Rectal smooth muscle tissue (tissue), 1 donor: ENCODE measurements around the gene MYH14.

Experiments
- H3K27ac ChIP-seq: one replicate; pipeline ENCODE4 v1.7.0; 2013; ENCODE audit warnings: low read depth, low read length, inconsistent platforms
- H3K27me3 ChIP-seq: one replicate; pipeline ENCODE4 v1.7.0; 2013; ENCODE audit warnings: low read length; ENCODE audit not compliant: control insufficient read depth, insufficient read depth
- H3K36me3 ChIP-seq: one replicate; pipeline ENCODE4 v1.7.0; 2013; ENCODE audit warnings: low read length; ENCODE audit not compliant: control insufficient read depth, insufficient read depth
- H3K4me1 ChIP-seq: one replicate; pipeline ENCODE4 v1.7.0; 2013; ENCODE audit warnings: low read length; ENCODE audit not compliant: control insufficient read depth, insufficient read depth
- H3K4me3 ChIP-seq: one replicate; pipeline ENCODE4 v1.7.0; 2013; ENCODE audit warnings: low read length
- H3K9ac ChIP-seq: one replicate; pipeline ENCODE4 v1.7.0; 2013; ENCODE audit warnings: low read length

The MYH14 gene

DNA sequence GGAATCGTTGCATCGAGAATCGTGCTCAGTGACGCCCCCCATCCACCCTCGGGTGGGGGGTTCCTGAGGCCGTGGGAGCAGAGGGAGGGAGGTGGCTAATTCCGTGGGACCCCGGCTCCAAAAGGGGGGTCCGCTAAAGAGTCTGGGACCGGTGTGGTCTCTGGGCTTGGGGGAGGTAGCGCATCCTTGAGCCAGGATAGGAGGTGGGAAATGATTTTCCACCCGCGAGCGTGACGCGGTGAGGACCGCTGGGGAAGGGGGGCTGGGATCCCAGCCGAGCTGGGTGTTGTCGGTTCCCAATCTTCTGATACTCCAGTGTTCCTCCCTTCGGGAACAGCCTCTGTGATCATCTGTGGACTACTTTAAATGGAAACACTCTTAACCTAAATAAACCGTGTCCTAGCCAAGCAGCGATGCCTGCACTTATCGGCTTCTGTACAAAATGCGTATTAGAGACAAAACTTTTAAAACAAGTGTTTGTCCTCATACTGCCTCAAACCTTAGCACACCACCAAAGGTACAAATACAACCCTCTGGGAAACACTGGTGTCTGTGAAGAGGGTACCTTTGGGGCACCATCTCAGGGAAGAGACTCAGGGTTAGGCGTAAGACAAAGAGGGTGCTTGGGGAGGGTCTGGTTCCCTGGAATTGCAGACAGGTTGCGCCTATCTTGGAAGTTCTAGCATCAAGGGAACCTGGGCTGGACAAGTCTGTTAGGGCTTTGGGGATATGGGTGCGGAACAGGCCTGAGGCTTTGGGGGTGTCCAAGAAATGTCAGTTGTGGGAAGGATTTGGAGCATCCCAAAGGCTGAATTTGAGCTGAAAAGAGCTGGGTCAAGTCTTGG is 109.8 kb downstream of the MYH14 start:
- H3K27ac ChIP-seq: no peak overlapping the region
- H3K9ac ChIP-seq: no peak overlapping the region
- H3K27me3 ChIP-seq: peaks cover 26% of the 10 kb centered on the region
- H3K4me1 ChIP-seq: no peaks in the 10 kb centered on the region
- H3K36me3 ChIP-seq: no peaks in the 10 kb centered on the region
- no peak overlapping the region for H3K4me3 ChIP-seq

DNA sequence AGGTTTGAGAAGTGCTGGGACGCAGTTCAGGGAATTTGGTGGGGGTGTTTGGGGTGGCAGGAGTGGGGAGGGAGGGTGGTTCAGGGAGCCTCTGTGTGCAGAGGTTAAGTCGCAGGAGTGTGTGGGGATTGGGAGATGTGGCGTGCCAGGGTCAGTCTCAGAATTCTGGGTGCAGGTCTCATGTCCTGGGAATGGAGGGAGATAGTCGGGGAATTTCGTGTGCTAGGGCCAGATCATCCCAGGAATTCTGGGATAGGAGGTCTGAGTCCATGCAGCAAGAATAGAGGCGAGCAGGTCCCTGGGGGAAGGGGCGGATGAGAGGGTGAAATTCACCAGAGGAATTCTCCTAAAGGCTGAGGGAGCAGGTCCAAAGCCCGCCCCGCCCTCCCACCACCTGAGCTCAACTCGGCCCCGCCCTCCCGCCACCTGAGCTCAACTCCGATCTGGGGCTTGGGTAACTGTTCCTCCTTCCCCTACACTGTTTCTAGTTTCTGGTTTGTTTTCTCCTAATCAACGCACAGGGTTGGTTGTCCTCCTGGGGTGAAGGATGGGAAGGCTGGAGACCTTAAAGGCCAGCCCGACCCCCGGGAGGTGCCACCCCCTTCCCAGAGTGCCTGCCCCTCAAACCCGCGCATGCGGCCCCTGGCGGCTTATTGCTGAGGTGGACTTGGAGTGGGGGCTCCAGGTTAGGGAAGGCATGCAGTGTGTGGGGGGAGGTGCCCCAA is 110.6 kb downstream of the MYH14 start:
- Histone ChIP-seq H3K4me1 (no peaks in the 10 kb centered on the region), H3K36me3 (no peaks in the 10 kb centered on the region), H3K27ac (no peak overlapping the region), H3K9ac (no peak overlapping the region), H3K4me3 (no peak overlapping the region), H3K27me3 (peaks cover 26% of the 10 kb centered on the region)

DNA sequence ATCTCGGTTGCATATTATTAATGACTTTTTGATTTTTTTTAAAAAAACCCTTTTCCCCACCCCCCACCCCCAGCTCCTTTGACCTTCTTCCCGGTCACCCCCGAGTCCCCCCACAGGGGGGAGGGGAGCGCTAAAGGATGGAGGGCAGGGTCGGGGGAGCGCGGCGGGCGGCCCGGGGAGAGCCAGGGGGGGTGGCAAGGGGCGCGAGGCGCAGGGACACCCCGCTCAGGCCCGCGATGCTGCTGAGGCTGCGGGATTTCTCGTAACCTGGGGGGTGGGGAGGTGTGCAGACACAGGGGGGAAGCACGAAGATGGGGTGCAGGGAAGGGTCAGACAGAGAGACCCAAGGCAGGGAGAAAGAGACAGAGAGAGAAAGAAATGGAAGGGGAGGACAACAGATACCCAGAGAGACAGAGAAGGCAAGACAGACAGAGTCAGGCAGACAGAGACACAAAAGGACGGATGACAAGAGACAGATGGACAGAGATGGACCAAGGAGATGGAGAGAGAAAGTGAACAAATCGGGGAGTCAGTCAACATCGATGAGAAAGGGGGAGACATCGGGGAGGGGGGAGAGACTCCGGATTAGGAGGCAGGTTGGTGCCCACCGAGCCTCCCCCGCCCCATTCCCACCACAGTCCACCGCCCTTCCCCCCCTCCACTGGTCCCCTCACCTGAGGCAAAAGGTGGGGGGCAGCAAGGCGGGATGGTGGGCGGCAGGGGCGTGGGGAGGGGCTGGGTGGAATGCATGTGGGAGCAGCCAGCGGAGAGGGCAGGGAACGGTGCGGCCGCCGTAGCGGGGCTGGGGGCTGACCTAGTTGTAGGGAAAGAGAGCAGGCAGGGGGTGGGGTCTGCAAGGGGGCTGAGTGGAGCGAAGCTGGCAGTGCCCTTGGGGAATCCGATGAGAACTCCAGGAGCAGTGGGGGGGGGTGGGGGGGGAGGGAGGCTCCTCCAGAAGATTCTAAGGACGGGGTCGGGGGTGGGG is 111.6 kb downstream of the MYH14 start:
- Histone ChIP-seq H3K27me3 (peaks cover 25% of the 10 kb centered on the region), H3K27ac (no peak overlapping the region), H3K4me3 (no peak overlapping the region), H3K9ac (no peak overlapping the region), H3K36me3 (no peaks in the 10 kb centered on the region), H3K4me1 (no peaks in the 10 kb centered on the region)

DNA sequence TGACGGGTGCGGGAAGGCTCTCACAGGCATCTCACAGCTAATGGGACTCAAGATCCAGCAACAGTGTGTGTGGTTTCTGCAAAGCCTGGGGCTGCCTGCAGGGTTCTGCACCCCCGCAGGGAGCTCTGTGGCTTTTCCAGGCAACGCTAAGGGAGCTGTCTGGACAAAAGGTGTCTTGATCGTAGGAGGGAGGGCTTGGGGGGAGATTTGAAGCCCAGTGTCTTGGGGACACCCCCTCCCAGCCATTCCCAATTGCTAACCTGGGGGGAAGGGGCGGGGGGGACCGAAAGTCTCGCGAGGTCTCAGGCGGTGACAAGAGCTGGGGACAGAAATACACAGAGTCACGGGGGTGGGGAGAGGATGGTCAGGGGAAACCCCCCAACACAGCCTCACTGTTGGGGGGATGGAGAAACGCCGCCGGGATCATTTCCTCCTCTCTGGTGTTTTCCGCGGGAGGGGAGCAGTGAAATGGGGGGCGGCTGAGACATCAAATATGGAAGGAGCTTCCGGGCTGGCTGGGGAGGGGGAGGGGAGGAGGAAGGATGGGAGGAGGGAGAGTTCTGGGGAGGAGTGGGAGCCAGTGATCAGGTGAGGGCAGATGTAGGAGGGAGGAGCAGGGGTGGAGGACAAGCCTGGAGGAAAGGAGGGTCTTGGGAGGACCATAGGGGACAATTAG is 112.5 kb downstream of the MYH14 start:
- Histone ChIP-seq H3K27ac (no peak overlapping the region), H3K4me3 (no peak overlapping the region), H3K9ac (no peak overlapping the region), H3K36me3 (no peaks in the 10 kb centered on the region), H3K4me1 (no peaks in the 10 kb centered on the region), H3K27me3 (peaks cover 20% of the 10 kb centered on the region)

DNA sequence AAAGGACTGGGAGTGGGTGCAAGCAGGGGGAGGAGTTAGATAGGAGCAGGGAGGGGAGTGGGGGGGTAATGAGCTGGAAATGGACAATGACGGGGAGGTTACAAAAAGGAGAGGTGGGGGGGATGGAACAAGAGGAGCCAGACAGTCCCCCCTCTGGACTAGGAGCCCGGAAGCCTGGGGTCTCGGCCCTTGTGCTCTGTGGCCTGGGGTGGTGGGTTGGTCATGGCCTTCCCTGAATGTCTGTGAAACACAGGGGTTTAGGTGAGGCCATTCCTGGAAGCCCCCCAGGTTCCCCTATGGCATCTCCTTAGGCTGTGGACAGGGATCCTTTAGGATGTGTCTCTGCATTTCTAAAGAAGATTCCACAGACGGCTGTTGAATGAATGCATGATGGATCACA is 113.7 kb downstream of the MYH14 start:
- Histone ChIP-seq H3K4me1 (no peaks in the 10 kb centered on the region), H3K4me3 (no peak overlapping the region), H3K27me3 (peaks cover 17% of the 10 kb centered on the region), H3K9ac (no peak overlapping the region), H3K27ac (no peak overlapping the region), H3K36me3 (no peaks in the 10 kb centered on the region)

DNA sequence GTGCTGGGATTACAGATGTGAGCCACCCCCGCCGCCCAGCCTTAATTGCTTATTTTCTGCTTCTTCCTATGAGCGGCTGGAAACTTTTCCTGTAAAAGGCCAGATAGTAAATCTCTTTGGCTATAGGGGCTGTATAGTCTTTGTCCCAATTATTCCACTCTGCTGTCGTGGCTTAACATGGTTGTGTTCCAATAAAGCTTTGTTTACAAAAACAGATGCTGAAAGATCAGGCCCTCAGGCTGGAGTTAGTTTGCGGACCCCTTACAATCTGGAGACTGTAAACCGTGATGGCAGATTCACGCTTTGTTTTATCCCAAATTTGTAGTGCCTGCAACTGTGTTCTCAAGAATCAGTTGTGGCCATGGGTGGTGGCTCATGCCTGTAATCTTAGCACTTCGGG is 115.0 kb downstream of the MYH14 start:
- H3K4me3 ChIP-seq: no peak overlapping the region
- H3K9ac ChIP-seq: no peak overlapping the region
- H3K27me3 ChIP-seq: peaks cover 11% of the 10 kb centered on the region
- no peaks in the 10 kb centered on the region for H3K4me1 ChIP-seq
- no peaks in the 10 kb centered on the region for H3K36me3 ChIP-seq
- no peak overlapping the region for H3K27ac ChIP-seq

DNA sequence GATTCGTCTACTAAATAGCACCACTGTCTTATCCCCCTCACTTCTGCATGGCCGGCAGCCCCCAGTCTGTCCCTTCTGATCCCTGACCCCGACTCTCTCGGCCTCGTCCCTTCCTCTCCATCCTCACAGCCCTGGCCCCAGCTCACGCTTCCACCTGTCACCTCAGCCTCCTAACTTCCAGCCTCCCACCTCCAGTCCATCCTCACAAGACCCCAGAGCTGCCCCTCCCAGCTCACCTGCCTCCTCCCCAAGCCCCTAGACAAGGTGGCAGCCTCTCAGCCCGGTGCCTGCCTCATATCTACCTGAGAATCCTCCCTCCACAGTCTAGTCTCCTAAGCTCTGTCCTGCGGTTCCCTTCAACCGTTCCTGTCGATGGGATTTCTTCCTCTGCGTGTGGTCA is 115.7 kb downstream of the MYH14 start:
- no peak overlapping the region for H3K27ac ChIP-seq
- H3K27me3 ChIP-seq: peaks cover 10% of the 10 kb centered on the region
- no peak overlapping the region for H3K4me3 ChIP-seq
- H3K4me1 ChIP-seq: no peaks in the 10 kb centered on the region
- no peaks in the 10 kb centered on the region for H3K36me3 ChIP-seq
- no peak overlapping the region for H3K9ac ChIP-seq

DNA sequence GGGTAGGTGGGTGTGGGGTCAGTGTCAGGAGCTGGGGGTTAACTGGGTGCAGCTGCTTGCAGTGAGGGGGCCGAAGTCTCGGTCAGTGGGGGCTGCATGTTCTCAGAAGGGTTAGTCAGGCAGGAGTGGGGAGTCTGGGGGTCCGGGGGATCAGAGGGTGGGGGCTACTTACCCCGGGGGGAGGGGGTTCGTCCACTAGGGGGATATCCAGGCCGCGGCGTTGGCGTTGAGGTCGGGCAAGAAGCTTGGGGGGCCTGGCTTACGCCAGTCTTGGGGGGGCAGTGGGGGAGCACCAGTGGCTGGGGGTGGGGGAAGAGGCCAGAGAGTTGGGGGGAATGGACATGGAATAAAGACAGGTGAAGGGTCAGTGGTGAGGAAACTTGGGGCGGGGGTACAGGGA is 116.6 kb downstream of the MYH14 start:
- H3K4me1 ChIP-seq: no peaks in the 10 kb centered on the region
- no peaks in the 10 kb centered on the region for H3K36me3 ChIP-seq
- H3K4me3 ChIP-seq: no peak overlapping the region
- no peak overlapping the region for H3K27ac ChIP-seq
- peaks cover 3% of the 10 kb centered on the region for H3K27me3 ChIP-seq
- no peak overlapping the region for H3K9ac ChIP-seq

DNA sequence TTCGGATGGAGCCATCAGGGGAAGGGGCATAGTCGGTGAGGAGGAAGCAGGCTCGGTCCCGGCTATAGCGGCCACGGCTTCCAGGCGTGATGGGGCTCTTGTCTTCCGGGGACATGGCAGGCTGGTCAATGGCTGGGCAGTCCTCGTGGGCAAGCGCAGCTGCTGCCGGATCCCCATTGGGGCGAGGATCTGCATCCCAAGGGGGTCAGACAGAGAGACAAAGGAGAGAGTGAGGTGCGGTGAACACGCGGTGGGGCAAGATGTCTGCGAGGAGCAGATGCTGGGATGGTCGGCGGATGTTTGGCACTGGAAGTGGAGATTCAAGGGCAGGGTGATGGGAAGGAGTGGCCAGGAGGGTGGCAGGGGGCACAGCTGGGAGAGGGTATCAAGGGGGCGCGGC is 117.2 kb downstream of the MYH14 start:
- no peak overlapping the region for H3K4me3 ChIP-seq
- H3K36me3 ChIP-seq: no peaks in the 10 kb centered on the region
- H3K27me3 ChIP-seq: peaks cover 3% of the 10 kb centered on the region
- no peak overlapping the region for H3K9ac ChIP-seq
- H3K4me1 ChIP-seq: no peaks in the 10 kb centered on the region
- H3K27ac ChIP-seq: no peak overlapping the region

DNA sequence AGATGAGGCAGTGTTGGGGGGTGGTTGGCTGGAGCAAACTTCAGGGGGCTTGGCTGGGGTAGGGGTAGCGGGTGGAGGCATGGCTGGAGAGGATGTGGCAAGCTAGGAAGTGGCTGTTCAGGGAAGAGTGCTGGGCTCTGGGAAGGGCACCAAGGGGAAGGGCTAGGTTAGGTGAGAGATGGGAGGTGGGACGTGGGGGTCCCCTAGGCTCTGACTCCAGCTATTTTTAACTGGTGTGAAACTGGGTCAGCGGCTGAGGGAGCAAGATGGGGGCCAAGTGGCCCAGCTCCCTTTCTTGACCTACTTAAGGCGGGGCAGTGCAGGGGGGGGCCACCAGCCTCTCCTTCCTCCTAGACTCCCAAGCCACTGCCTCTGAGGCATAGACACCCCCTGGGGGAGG is 118.4 kb downstream of the MYH14 start:
- H3K4me1 ChIP-seq: no peaks in the 10 kb centered on the region

DNA sequence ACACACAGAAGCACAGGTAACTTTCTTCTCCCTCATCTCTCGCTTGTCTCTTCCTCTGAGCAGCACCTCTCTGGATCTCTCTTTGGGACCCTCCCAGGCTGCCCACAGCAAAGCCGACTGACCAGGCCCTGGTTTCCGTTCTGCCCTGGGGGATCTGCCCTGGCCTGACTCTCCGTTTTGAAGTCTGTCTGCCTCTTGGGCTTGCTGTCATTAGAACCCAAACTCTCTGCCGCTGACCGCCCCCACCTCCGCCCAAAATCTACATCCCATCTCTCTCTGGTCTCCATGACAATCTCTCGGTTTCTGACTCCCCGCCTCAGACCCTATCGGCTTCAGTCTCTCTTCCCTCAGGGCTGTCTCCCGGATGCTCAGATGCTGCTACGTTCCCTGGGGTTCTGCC is 118.8 kb downstream of the MYH14 start:
- Histone ChIP-seq H3K9ac (no peak overlapping the region), H3K4me3 (no peak overlapping the region), H3K27me3 (peaks cover 15% of the 10 kb centered on the region), H3K27ac (no peak overlapping the region), H3K36me3 (no peaks in the 10 kb centered on the region), H3K4me1 (no peaks in the 10 kb centered on the region)

More for the DNA sequence above, 118.4 kb downstream of the MYH14 start:
- no peak overlapping the region for H3K27ac ChIP-seq
- H3K27me3 ChIP-seq: peaks cover 11% of the 10 kb centered on the region
- H3K9ac ChIP-seq: no peak overlapping the region
- no peak overlapping the region for H3K4me3 ChIP-seq
- H3K36me3 ChIP-seq: no peaks in the 10 kb centered on the region
